ENCODE measurements around the gene GPANK1. TPM values are rescaled to one million over a fixed set of nuclear protein-coding genes. Genes with fewer than 3 reads are reported as not detected.
A peak's percentile ranks its signal among the peaks of the same experiment; 100 is the strongest.
"Not testable (repeated sequence)": the region's sequence is repeated elsewhere in the genome, so short reads cannot be mapped to it uniquely, and the experiment has no call there.

Gene GPANK1
- 8.5 and 12.1 TPM in 2 replicates for total RNA-seq

DNA sequence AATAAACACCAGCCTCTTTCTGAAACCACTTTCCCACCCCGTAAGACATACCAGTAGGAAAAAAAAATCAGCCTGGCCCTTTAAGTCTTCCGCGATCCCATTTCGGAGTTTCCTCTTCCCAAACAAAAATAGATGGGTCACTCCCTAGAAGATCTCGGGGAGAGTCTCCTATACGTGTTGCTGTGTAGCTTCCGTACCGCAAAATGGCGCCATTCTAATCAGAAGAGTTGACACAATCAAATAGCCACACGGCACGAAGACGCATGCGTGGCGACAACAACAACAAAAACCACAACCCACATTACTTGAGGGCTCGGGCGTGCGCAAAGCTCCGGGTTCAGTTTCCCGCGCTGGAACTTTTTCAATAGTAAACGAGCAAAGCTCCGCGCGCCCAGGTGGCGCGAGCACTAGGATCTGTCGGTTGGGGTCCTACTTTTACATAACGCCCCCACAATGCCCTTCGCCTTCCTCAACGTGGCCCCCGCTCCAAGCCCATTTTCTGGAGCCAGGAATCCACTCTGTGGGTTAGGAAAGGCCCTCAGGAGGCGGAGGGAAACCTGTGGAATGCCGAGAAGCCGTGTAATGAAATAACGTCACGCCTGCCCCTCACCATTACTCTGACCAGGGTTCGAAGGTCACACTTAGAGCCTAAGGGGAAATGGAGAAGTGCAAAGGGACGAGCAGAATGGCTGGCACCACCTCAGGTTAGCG lies at the start of gene GPANK1:
Gene GPANK1, minus strand, starts transcription at position 208 of the 711 bp plus-strand sequence. CDS start 519 bp downstream, outside the sequence.
- peak; percentile 93 to 95 for DNase-seq (ENCODE audit: low read depth in 2 of 2)

- no peak for DNase-seq (ENCODE audit: low read depth in 2 of 2)
Measured at GRCh38 chr6:31713991-31714684, 49.3 kb upstream of the GPANK1 start.

GRCh38 chr6:31713465-31713864 lies 48.7 kb upstream of the GPANK1 start:
- DNase-seq (ENCODE audit: low read depth in 2 of 2): no peak

- DNase-seq (ENCODE audit: low read depth in 2 of 2): no peak
Measured at GRCh38 chr6:31712296-31712695, 47.5 kb upstream of the GPANK1 start.

- DNase-seq (ENCODE audit: low read depth in 2 of 2): no peak
Measured at GRCh38 chr6:31711233-31711632, 46.4 kb upstream of the GPANK1 start.

DNA sequence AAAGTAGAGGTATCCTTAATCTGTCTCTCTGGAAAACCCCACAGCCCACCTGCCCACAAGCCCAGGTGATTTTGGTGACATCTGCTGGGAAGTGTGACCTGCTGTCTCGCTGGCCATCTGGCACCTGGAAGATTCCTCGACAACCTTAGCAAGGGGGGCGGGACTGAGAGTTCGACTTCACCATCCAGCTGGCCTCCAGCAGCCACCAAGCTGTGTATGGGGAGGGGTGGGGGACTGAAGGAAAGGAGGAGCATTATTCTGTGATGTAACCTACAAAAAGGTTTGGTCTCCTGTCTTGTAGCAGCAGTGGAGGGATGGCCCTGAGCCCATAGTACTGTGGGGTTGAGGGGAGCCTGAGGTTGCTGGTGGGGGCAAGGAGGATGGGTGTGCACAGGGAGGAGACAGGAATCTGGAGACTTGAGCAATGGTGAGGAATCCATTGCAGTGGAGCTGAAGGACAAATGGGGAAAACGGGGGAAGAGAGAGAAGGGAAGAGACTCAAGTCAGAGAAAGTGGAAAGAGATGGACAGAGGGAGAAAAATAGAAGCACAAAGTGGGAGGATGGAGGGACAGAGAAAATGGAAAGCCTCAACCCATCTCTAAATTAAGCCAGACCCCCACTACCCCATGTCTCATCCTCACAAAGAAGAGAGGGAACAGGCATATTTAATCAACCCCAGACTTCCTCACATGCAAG lies 45.9 kb upstream of the GPANK1 start:
- no peak for DNase-seq (ENCODE audit: low read depth in 2 of 2)

DNA sequence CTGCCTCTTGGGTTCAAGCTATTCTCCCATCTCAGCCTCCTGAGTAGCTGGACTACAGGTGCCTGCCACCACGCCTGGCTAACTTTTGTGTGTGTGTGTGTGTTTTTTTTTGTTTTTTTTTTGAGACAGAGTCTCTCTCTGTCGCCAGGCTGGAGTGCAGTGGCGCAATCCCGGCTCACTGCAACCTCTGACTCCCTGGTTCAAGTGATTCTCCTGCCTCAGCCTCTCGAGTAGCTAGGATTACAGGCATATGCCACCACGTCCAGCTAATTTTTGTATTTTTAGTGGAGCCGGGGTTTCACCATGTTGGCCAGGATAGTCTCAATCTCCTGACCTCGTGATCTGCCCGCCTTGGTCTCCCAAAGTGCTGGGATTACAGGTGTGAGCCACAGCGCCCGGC lies 44.4 kb upstream of the GPANK1 start:
- DNase-seq (ENCODE audit: low read depth in 2 of 2): not testable (repeated sequence)

- DNase-seq (ENCODE audit: low read depth in 2 of 2): no peak
Measured at GRCh38 chr6:31708224-31708623, 43.4 kb upstream of the GPANK1 start.

- no peak for DNase-seq (ENCODE audit: low read depth in 2 of 2)
Measured at GRCh38 chr6:31707701-31708100, 42.9 kb upstream of the GPANK1 start.

- no peak for DNase-seq (ENCODE audit: low read depth in 2 of 2)
Measured at GRCh38 chr6:31706599-31706998, 41.8 kb upstream of the GPANK1 start, which contains the start of gene LY6G6F. Gene LY6G6F, plus strand, starts transcription at chr6:31706866. Its CDS starts 41 bp downstream, at chr6:31706907.

DNA sequence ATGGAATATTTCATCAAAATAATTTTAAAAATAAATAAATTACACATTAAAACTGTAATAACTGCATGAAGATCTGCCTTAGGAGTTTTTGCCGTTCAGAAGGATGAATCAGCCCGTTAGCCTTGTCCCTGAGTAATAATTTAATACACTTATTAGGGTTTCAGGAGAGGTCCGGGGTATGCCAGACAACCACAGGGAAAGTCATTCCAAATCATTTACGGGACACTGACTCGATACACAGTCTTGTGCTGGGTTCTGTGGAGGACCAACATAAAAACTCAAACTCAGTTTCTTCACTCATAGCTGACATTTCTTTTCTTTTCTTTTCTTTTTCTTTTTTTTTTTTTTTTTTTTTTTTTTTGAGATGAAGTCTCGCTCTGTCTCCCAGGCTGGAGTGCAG lies 41.1 kb upstream of the GPANK1 start:
- no peak for DNase-seq (ENCODE audit: low read depth in 2 of 2)

- peak; percentile 99 for DNase-seq (ENCODE audit: low read depth in 2 of 2)
Measured at GRCh38 chr6:31702819-31703716, 38.3 kb upstream of the GPANK1 start, which contains the start of gene ABHD16A. Gene ABHD16A, minus strand, starts transcription at chr6:31703324. Its CDS starts 43 bp downstream, at chr6:31703281.

GRCh38 chr6:31702405-31702818 lies 37.6 kb upstream of the GPANK1 start:
- peak; percentile 31 to 43 for DNase-seq (ENCODE audit: low read depth in 2 of 2)

- peak; percentile 55 to 61 for DNase-seq (ENCODE audit: low read depth in 2 of 2)
Measured at GRCh38 chr6:31701666-31702404, 37.0 kb upstream of the GPANK1 start.

DNA sequence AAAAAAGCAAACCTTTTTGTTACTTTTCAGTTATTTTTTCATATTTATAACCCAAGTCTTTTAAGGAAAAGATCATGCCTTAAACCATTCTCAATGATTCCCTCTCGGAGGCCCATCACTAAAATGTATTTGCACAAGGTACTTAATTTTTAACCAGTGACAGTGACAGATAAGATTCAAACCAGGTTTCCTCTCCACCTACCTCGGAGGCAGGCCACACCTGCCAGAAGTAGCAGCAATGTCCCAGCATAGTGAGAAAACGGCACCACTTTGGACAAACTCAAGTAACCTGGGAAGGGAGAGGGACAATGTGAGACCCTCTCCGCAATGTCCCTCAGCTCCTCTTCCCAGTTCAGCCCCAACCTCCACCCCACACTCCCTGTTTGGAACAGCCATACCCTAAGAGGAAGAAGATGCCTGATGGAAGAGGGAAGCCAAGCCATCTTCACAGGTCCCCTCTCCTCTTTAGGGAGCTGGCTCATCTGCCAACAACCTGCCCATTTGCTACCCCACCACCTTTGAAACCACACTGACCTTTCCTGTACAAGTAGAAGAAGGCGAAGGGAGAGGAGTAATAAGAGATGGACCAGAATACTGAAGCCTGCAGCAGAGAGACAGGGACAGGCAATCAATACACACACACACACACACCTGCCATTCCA lies 36.1 kb upstream of the GPANK1 start:
- DNase-seq (ENCODE audit: low read depth in 2 of 2): no peak

GRCh38 chr6:31697555-31697954 lies 32.8 kb upstream of the GPANK1 start:
- DNase-seq (ENCODE audit: low read depth in 2 of 2): no peak

- DNase-seq (ENCODE audit: low read depth in 2 of 2): no peak
Measured at GRCh38 chr6:31693535-31693934, 28.7 kb upstream of the GPANK1 start.

- no peak for DNase-seq (ENCODE audit: low read depth in 2 of 2)
Measured at GRCh38 chr6:31692886-31693285, 28.1 kb upstream of the GPANK1 start.

GRCh38 chr6:31692353-31692752 lies 27.6 kb upstream of the GPANK1 start:
- no peak for DNase-seq (ENCODE audit: low read depth in 2 of 2)

DNA sequence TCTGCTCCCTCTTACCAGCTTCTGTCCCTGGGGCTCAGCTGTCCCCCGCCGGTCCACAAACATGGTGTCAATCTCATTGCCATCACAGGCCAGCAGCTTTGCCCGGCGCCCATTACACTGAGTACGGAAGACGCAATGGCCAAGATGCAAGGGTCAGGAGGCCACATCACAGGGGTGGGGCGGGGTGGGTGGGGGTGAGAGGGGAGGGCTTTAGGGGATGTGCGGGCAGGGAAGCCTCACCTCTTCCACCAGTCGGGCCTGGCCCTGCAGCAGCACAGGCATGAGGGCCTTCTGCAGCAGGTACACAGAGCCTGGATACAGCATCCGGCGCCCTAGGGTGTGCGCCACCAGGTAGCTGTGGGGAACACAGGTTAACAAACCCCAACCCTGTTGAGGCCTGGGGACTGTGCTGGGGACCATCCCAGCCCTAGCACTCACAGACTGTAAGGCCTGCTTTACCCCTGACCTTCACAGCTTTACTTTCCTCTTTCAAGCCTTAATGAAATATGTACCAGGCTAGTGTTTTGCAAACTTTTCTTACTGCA lies 26.8 kb upstream of the GPANK1 start:
- DNase-seq (ENCODE audit: low read depth in 2 of 2): no peak

Data from lung microvascular endothelial cell (primary cell).